Activated effector memory CD4-positive, alpha-beta T cell treated with anti-CD3 and anti-CD28 coated beads, Interleukin-2, amount 50 U/mL, for 16 hours (primary cell): Measurements from ENCODE around the gene DCP1A.
"Not testable (repeated sequence)": the region's sequence is repeated elsewhere in the genome, so short reads cannot be mapped to it uniquely, and the experiment has no call there.

ENCODE experiments used
- DNase-seq: peaks from one replicate; pipeline ENCODE4 v3.0.0-alpha.2; 2020

Gene DCP1A

GRCh38 chr3:53327986-53328385, 19.4 kb downstream of the DCP1A start:
- not testable (repeated sequence) for DNase-seq

- no peak for DNase-seq
These were observed 23.2 kb downstream of the DCP1A start for GRCh38 chr3:53324105-53324504.

GRCh38 chr3:53320697-53321096, 26.6 kb downstream of the DCP1A start:
- no peak for DNase-seq

- no peak for DNase-seq
These were observed 28.8 kb downstream of the DCP1A start for GRCh38 chr3:53318522-53318921.

- DNase-seq: no peak
These were observed 34.5 kb downstream of the DCP1A start for GRCh38 chr3:53312832-53313231.

GRCh38 chr3:53311882-53312281, 35.5 kb downstream of the DCP1A start:
- no peak for DNase-seq

GRCh38 chr3:53303957-53304356, 43.4 kb downstream of the DCP1A start:
- no peak for DNase-seq

GRCh38 chr3:53303549-53303948, 43.8 kb downstream of the DCP1A start:
- DNase-seq: no peak

- DNase-seq: no peak
These were observed 46.5 kb downstream of the DCP1A start for GRCh38 chr3:53300826-53301225.

GRCh38 chr3:53299611-53300023, 47.7 kb downstream of the DCP1A start:
- not testable (repeated sequence) for DNase-seq

GRCh38 chr3:53295410-53295809, 51.9 kb downstream of the DCP1A start:
- DNase-seq: no peak

- DNase-seq: no peak
These were observed 53.5 kb downstream of the DCP1A start for GRCh38 chr3:53293867-53294266.

GRCh38 chr3:53288214-53288613, 59.1 kb downstream of the DCP1A start:
- no peak for DNase-seq

GRCh38 chr3:53287131-53287629, 60.2 kb downstream of the DCP1A start:
- DNase-seq: no peak

GRCh38 chr3:53286727-53287126, 60.6 kb downstream of the DCP1A start:
- DNase-seq: no peak

- no peak for DNase-seq
These were observed 64.8 kb downstream of the DCP1A start for GRCh38 chr3:53282581-53282980.

GRCh38 chr3:53278667-53279066, 68.7 kb downstream of the DCP1A start:
- no peak for DNase-seq

GRCh38 chr3:53274938-53275605, 72.3 kb downstream of the DCP1A start:
- DNase-seq: no peak

- DNase-seq: no peak
These were observed 74.1 kb downstream of the DCP1A start for GRCh38 chr3:53273146-53273670.

GRCh38 chr3:53269888-53270880, 77.2 kb downstream of the DCP1A start:
- no peak for DNase-seq

- not testable (repeated sequence) for DNase-seq
These were observed 78.2 kb downstream of the DCP1A start for GRCh38 chr3:53269193-53269592.

GRCh38 chr3:53267766-53268165, 79.6 kb downstream of the DCP1A start:
- DNase-seq: no peak

- DNase-seq: no peak
These were observed 82.6 kb downstream of the DCP1A start for GRCh38 chr3:53264718-53265117.

GRCh38 chr3:53263907-53264306, 83.4 kb downstream of the DCP1A start:
- no peak for DNase-seq
